GM21515 (cell line): ENCODE measurements around the gene SMPD3.

Experiments used
- ATAC-seq: cut with Tn5 transposase; IDR thresholded peaks from one replicate; pipeline ENCODE4 v1.9.1; 2021; ENCODE audit not compliant: unreplicated experiment

The SMPD3 gene

DNA sequence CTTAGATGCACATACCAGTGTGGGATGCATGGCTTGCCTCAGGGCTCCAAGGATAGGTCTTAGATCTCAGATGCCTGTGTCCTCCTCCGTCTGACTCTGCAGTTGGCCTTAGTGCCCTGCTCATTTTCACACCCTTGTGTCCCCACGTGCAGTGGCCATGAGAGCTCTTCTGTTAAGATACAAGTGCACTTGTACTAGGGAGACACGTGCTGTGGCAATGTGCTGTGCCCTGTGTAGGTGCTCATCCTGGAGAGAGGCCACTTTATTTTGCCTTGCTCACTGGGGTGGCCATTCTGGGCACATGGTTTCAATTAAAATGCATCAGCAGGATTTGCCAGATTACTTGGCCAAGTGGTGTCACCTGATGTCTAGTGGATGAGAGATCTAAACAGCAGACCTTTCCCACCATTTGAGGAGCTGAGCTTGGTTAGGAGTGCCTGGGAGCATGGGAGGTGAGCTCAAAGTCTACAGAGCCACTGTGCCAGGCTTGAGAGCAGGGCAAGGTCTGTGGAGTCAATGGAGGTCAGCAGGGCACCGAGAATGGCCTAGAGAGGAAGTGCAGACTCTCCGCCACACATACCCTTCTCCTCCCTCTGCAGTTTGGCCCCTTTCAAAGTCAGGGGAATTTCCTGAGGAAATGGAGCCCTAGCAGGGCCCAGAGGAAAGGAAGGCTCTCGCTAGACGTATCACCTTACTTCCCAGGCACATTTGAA, 25.2 kb upstream of the SMPD3 start:
- no peak for ATAC-seq

GRCh38 chr16:68472581-68472980, 24.3 kb upstream of the SMPD3 start:
- ATAC-seq = no peak

DNA sequence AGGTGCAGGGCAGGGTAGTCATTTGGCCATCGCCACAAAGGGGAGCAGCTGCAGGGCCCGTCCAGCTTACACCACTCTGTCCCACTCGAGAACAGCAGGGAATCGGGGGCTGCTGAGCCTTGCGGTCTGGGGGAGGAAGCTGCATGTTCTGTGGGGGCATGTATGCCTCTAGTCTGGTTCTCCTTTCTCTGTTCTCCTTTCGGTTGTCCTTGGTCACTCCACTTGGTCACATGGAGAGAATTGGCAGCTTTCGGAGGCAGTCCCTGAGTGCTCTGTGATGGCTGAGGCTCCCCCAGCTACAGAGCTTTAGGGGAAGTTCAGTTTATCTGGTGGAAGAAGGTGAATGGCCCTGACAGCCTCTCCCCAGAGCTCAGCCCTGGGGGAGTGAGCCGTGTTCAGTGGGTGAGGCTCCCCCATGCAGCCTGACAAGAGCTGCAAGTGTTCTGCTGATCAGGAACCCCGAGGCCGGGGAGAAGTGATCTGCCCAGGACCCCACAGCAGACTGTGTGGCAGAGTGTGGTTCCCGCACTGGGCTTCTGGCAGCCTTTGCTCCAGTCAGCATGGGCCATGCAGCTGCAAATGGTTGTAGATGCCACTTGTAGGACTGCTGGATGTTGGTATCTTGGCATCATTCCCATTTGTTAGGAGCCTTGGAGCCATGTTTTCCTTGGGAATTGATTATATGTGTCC, 22.3 kb upstream of the SMPD3 start:
- peak; percentile 89 for ATAC-seq

DNA sequence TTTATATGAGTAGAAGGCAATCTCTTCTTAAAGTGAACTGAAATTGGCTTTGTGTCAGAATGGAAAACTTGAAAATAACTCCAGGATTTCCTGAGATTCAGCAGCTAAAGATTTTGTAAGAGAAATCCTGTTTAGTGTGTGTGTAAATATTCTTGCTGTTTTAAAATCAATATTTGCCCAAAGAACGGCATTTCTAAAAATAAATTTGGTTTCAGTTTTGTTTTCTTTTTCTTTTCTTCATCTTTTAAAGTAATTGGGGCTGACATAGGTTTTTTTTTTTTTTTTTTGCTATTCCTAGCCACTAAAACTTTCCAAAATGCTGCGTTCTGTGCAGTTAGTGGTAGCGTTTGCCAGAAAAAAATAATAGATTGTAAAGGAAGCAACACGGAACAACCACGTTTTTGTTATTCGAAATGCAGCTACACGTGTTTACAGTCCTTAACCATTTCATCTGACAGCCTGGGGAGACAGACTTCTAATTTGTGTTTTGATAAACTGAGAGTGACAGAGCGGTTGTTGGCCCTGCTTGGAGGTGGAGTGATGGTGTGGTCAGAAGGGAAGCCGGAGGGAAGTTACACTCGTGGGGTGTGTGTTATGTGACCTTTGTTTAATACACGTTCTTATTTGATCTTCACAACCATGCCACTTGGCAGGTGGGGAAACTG, 21.6 kb upstream of the SMPD3 start:
- ATAC-seq = peak; percentile 15

- no peak for ATAC-seq
Observed at GRCh38 chr16:68468842-68469241, 20.5 kb upstream of the SMPD3 start.

DNA sequence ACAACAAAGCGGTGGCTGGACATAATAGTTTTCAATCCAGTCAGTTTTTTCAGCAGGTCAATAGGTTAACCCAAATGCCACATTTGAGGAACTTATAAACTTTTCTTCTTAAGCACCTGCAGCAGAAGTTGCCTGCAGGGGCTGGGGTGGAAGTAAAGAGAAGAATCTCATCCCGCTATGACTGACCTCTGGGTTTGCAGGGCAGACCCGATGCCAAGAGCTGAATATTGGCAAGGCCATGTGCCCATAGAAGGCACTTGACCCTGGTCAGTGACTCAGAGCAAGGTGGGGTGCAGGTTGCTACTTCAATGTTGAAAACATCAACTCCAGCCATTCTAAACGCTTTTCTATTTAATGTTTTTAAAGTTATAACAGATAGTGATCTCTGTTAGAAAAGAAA, 17.9 kb upstream of the SMPD3 start:
- no peak for ATAC-seq

GRCh38 chr16:68463904-68464303, 15.6 kb upstream of the SMPD3 start:
- no peak for ATAC-seq

GRCh38 chr16:68460067-68460466, 11.8 kb upstream of the SMPD3 start:
- ATAC-seq = no peak

DNA sequence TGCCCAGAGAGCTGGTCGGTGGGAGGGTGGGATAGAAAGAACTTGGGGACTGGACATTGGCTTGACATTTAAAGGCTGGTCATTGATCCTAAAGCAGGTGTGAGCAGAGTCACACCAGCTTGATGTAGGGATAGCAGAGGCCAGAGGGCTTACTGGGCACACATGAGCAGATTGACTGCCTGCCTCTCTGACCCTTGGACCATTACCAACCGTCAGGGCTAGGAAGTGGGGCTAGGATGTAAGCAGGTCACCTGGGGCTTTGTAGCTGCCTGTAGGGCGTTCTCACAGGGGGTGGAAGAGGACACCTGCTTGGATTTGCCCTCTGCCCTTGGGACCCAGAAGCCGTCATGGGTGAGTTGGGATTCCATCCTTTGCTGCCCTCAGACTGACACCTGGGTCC, 11.1 kb upstream of the SMPD3 start:
- no peak for ATAC-seq

DNA sequence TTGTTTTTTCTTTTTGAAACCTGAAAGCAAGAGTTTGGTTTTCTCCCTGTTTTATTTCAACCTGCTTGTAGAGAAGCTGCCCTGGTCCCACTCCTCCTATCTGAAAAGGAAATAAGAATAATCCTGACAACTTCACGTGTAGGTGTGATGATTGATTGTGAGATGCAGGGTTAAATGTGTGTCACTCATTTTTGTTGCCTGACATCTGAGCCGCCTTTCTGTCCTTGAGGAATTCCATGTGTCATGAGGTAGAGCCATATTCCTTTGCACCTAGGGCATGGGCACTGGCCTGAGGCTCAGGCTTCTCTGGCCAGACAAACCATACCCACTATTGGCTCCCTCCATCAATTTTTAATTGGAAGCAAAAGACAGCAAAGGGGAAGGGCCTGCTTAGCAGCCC, 10.2 kb upstream of the SMPD3 start:
- no peak for ATAC-seq

- no peak for ATAC-seq
Observed at GRCh38 chr16:68458101-68458500, 9.8 kb upstream of the SMPD3 start.

GRCh38 chr16:68455631-68456030, 7.3 kb upstream of the SMPD3 start:
- ATAC-seq = no peak

DNA sequence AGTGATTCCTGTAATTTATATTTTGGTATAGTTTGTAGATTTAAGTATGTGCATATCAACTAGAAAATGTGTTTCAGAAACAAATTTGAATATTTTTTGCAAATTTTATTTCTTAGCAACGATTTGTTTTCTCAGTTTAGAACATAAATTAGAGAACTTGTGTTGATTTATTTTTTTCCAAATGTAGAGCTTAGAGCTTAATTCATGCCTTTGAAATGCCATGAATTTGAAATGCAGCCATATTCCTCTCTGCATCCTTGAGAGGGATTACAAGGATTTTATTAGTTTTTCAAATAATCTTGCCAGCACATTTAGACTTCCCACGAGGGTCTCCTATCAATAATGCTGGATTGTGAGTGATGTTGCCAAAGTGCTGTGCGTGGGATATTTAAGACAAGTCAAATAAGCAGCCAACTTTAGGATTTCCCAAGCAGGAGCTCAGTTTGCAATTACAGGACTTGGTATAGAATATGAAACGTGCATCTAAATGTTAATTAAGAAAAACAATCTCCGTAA, 6.7 kb upstream of the SMPD3 start:
- ATAC-seq = no peak

DNA sequence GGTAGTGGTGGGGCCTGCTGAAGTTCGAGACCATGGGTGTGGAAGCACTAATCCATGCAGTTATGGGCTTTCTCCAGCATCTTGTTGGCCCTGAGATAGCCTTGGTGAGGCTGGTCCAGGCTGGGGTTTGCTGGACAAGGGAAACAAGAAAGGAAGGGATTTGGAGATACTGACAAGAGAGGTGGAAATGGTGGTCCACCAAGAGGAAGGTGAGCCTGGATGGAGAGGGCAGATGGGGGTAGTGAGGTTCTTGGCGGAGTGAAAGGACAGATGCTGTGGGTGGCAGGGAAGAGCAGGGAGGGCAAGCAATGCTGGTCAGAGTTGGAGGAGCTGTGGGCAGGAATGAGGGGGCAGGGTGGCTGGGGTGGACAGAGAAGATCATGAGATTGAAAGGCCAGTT, 5.5 kb upstream of the SMPD3 start:
- ATAC-seq = no peak

- no peak for ATAC-seq
Observed at GRCh38 chr16:68452176-68452575, 3.9 kb upstream of the SMPD3 start.

DNA sequence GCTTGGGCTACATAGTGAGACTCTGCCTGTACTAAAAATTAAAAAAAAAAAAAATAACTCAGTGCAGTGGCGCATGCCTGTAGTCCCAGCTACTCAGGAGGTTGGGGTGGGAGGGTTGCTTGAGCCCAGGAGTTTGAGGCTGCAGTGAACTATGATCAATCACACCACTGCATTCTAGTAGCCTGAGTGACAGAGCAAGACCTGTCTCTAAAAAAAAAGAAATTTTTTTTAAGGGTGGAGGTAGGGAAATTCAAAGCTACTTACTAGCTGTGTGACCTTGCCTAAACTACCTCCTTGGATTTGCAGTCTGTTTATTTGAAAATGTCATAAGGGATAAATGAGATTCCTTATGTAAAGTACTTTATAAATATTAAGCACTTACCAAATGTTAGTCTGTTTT, 3.4 kb upstream of the SMPD3 start:
- no peak for ATAC-seq

DNA sequence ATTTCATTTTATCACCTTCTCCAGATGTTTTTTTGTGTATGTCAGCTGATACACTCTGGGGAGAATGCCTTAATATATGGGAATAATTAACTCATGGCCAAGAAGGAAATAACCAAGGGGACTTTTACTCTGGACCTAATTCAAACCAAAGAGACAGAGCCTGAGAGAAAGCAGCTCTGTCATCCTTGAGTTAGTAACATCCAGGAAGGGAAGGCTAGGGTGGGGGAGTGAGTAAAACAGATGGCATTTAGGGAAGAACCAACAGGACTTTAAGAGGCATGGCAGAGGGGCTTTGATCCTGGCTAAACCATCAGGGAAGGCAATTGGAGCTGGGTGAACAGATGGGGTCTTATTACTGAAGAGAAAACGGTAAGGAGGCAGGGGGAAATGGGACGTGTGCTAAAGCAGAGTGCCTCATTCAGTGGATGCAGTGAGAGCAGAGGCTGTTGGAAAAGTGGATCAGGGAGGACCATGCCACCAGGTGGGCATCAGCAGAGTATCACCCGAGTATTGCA, 2.5 kb upstream of the SMPD3 start:
- ATAC-seq = no peak

GRCh38 chr16:68447653-68448359, 502 bp downstream of the SMPD3 start:
- peak; percentile 7 for ATAC-seq

DNA sequence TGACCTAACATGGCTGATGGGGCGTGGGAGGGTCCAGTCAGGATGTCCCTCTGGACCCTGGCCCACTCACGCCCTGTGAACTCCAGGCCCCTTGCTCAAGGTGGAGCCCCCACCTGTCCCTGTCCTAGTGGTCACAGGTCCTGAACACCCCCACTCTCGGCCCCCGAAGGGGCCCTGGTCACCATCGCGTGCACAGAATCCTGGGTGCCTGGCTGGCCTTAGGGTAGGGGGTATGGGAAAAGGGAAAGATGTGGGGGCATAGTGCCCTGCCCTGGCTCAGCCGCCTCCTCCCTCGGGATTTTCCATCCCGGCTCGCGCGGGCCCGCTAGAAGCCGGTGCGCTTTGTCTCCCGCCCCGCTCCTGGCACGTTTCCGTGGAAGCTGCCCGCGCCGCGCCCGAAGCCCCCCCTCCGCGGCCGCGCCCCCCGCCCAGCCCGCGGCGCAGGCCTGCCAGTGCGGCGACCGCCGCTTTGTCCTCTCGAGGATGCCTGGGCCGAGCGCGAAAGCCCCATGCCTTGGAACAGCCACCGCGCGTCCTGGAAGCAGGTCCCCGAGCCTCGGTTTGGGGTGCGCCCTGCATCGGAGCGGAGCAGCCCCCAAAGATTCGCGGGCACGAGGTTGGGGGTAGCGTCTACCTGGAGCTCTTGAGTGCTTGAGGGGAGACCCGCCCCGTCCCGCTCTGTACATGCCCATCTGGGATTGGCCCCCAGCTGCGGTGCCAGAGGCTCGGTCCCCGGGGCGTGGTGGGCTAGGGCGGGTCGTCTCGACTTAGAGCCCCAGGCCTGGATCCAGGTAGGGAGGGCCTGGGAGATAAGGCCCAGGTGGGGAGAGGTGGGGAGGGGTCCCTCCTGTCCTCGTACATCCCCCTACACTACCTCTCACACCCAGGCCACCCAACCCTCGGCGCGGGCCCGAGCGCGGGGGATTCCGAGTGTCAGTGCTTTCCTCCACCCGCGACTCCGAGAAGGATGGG, 1.3 kb downstream of the SMPD3 start:
- no peak for ATAC-seq

DNA sequence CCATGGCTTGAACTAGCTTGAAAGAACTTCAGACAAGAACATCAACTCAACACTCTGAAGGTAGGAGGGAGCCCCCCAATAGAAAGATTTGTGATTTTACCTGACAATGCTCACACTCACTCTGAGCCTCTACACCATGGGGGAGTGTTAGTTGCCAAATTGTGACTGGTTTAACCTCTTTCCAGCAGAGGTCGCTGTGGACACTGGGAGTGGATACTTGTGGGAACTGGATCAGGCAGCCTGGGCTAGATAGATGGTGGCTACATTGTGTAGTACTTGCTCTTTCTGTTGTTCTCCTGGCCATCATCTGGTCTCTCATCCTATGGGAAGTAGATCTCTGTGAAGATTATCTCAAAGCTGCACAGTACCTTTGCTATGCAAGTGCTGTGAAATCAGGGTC, 2.9 kb downstream of the SMPD3 start:
- no peak for ATAC-seq
